Upper lobe of right lung (tissue), 1 donor: ENCODE results near the gene SOX10. TPM values are rescaled to one million over a fixed set of nuclear protein-coding genes. Genes with fewer than 3 reads are reported as not detected.
"Not testable (repeated sequence)": the region's sequence is repeated elsewhere in the genome, so short reads cannot be mapped to it uniquely, and the experiment has no call there.

Experiments used
- ATAC-seq: fragments of 200-7000 bp; cut with Tn5 transposase; one replicate; pipeline ENCODE4 v1.9.1; 2020; ENCODE audit warnings: mild to moderate bottlenecking, moderate library complexity
- DNase-seq: peaks from one replicate; pipeline ENCODE4 v3.0.0-alpha.2; 2020
- H3K27ac ChIP-seq: fragments of 200-600 bp; one replicate; pipeline ENCODE4 v1.8.0; 2022
- H3K27me3 ChIP-seq: fragments of 200-600 bp; one replicate; pipeline ENCODE4 v1.8.0; 2022; ENCODE audit warnings: mild to moderate bottlenecking
- H3K36me3 ChIP-seq: fragments of 200-600 bp; one replicate; pipeline ENCODE4 v1.8.0; 2022
- H3K4me1 ChIP-seq: fragments of 200-600 bp; one replicate; pipeline ENCODE4 v1.8.0; 2022
- H3K4me3 ChIP-seq: fragments of 200-600 bp; one replicate; pipeline ENCODE4 v1.8.0; 2022; ENCODE audit warnings: mild to moderate bottlenecking
- H3K9me3 ChIP-seq: fragments of 200-600 bp; one replicate; pipeline ENCODE4 v1.8.0; 2022
- CTCF ChIP-seq: fragments of 200-600 bp; IDR thresholded peaks from one replicate; pipeline ENCODE4 v1.8.0; 2022; ENCODE audit warnings: antibody characterized with exemption
- intact Hi-C: fragments of 100-400 bp; cut with DNase I; formaldehyde crosslinking; loops from one replicate; pipeline ENCODE4 v1.11.0; 2022
- total RNA-seq: library from RNA; stranded (reverse); fragmentation: NEBNext Ultra II Directional; extraction: Animal tissue kit (Norgen Biotek cat#: 25700); gene quantifications from one replicate; pipeline ENCODE4 v1.2.1, GENCODE V29; 2021
- donor health status: DM: no; HTN: yes; CAD: no; lungs with severe emphysema.

The SOX10 gene
- total RNA-seq, 1 donor from 2014 or later: not detected

GRCh38 chr22:37967147-37967546 is 17.2 kb downstream of the SOX10 start:
- Histone ChIP-seq H3K36me3 (peaks cover 35% of the 10 kb centered on the region), H3K27me3 (no peaks in the 10 kb centered on the region), H3K27ac (no peak overlapping the region), H3K9me3 (no peaks in the 10 kb centered on the region), H3K4me3 (no peak overlapping the region), H3K4me1 (no peaks in the 10 kb centered on the region)
- intact Hi-C loops: loop anchor here (10.0 kb wide), 1 partner anchor 82 kb away; no protein-coding TSS in a partner anchor
- no peak for TF ChIP-seq CTCF
- DNase-seq (no peak), ATAC-seq (no peak)

- H3K4me1 ChIP-seq: no peaks in the 10 kb centered on the region
- intact Hi-C loops: loop anchor here (10.0 kb wide), 1 partner anchor 81 kb away; no protein-coding TSS in a partner anchor
- DNase-seq (no peak), ATAC-seq (peak; percentile 27)
- no peak overlapping the region for H3K4me3 ChIP-seq
- no peaks in the 10 kb centered on the region for H3K27me3 ChIP-seq
- peaks cover 46% of the 10 kb centered on the region for H3K36me3 ChIP-seq
- no peak for TF ChIP-seq CTCF
- no peak overlapping the region for H3K27ac ChIP-seq
- no peaks in the 10 kb centered on the region for H3K9me3 ChIP-seq
These were observed 18.3 kb downstream of the SOX10 start for GRCh38 chr22:37965940-37966664.

- DNase-seq: no peak
- ATAC-seq: no peak
- intact Hi-C loops: loop anchor here (10.0 kb wide), 1 partner anchor 76 kb away; no protein-coding TSS in a partner anchor
- Histone ChIP-seq H3K9me3 (no peaks in the 10 kb centered on the region), H3K27ac (no peak overlapping the region), H3K27me3 (no peaks in the 10 kb centered on the region), H3K36me3 (peaks cover 68% of the 10 kb centered on the region), H3K4me1 (no peaks in the 10 kb centered on the region), H3K4me3 (no peak overlapping the region)
- TF ChIP-seq CTCF: no peak
These were observed 23.3 kb downstream of the SOX10 start for GRCh38 chr22:37961062-37961461.

- H3K27me3 ChIP-seq: no peaks in the 10 kb centered on the region
- peaks cover 68% of the 10 kb centered on the region for H3K36me3 ChIP-seq
- ATAC-seq (no peak), DNase-seq (no peak)
- no peaks in the 10 kb centered on the region for H3K9me3 ChIP-seq
- intact Hi-C loops: no loop called here
- peaks cover 6% of the 10 kb centered on the region for H3K4me1 ChIP-seq
- no peak overlapping the region for H3K4me3 ChIP-seq
- TF ChIP-seq CTCF: no peak
- no peak overlapping the region for H3K27ac ChIP-seq
These were observed 25.0 kb downstream of the SOX10 start for GRCh38 chr22:37959231-37959825.

- Histone ChIP-seq H3K27ac (no peak overlapping the region), H3K9me3 (no peaks in the 10 kb centered on the region), H3K27me3 (no peaks in the 10 kb centered on the region), H3K4me1 (peaks cover 15% of the 10 kb centered on the region), H3K4me3 (no peak overlapping the region), H3K36me3 (peaks cover 55% of the 10 kb centered on the region)
- DNase-seq (no peak), ATAC-seq (no peak)
- intact Hi-C loops: no loop called here
- no peak for TF ChIP-seq CTCF
These were observed 27.1 kb downstream of the SOX10 start for GRCh38 chr22:37957232-37957631.

GRCh38 chr22:37955825-37956397 is 28.4 kb downstream of the SOX10 start:
- DNase-seq, intact Hi-C loops: not testable (repeated sequence)

More at GRCh38 chr22:37955825-37956397, 28.4 kb downstream of the SOX10 start:
- H3K4me3 ChIP-seq, H3K27me3 ChIP-seq, H3K27ac ChIP-seq, ATAC-seq, H3K9me3 ChIP-seq: not testable (repeated sequence)
- Histone ChIP-seq H3K4me1 (peaks cover 15% of the 10 kb centered on the region), H3K36me3 (peaks cover 42% of the 10 kb centered on the region)
